ENCODE results near the gene PRR7. TPM values are rescaled to one million over a fixed set of nuclear protein-coding genes. Genes with fewer than 3 reads are reported as not detected.

The PRR7 gene
- polyA plus RNA-seq, 1 of the 3 experiments (the other 2 are of a cell fraction): 17.1 TPM

- Histone ChIP-seq H3K4me2 (no peak overlapping the region), H3K27me3 (ENCODE audit: insufficient read depth) (no peaks in the 10 kb centered on the region), H3K9me3 (no peaks in the 10 kb centered on the region), H3K4me1 (ENCODE audit: control insufficient read depth in 1 of 2, insufficient read depth in 2 of 2, low read depth in 1 of 2, low read length in 1 of 2) (peaks cover 6 to 75% of the 10 kb centered on the region in 2 experiments; a peak in 3 of 4 replicates), H3K79me2 (ENCODE audit: insufficient read depth) (peaks cover under 1% of the 10 kb centered on the region), H3K9ac (no peak overlapping the region), H3K4me3 (ENCODE audit: low read depth in 2 of 2, low read length in 1 of 2) (no peak overlapping the region), H2AFZ (ENCODE audit: low read depth) (no peak overlapping the region), H3K36me3 (replicated peaks in 1 of 2; ENCODE audit: control insufficient read depth in 1 of 2, insufficient read depth in 2 of 2, low read length in 1 of 2) (peaks cover 0 to 2% of the 10 kb centered on the region in 2 experiments), H3F3A (replicated peaks; ENCODE audit: insufficient read depth) (peaks cover 80% of the 10 kb centered on the region), H3K27ac (ENCODE audit: low read depth in 2 of 2, low read length in 1 of 2) (peak overlapping the region in 1 of 2 experiments; percentile 18; a peak in 1 of 4 replicates), H3K9me2 (no peaks in the 10 kb centered on the region), H4K20me1 (ENCODE audit: insufficient read depth) (peaks cover 13% of the 10 kb centered on the region)
- peak; percentile 12; the same call in 1 of the 2 replicates for TF ChIP-seq JUND (IDR thresholded peaks at IDR 0.05)
- TF ChIP-seq, protein P1, sequence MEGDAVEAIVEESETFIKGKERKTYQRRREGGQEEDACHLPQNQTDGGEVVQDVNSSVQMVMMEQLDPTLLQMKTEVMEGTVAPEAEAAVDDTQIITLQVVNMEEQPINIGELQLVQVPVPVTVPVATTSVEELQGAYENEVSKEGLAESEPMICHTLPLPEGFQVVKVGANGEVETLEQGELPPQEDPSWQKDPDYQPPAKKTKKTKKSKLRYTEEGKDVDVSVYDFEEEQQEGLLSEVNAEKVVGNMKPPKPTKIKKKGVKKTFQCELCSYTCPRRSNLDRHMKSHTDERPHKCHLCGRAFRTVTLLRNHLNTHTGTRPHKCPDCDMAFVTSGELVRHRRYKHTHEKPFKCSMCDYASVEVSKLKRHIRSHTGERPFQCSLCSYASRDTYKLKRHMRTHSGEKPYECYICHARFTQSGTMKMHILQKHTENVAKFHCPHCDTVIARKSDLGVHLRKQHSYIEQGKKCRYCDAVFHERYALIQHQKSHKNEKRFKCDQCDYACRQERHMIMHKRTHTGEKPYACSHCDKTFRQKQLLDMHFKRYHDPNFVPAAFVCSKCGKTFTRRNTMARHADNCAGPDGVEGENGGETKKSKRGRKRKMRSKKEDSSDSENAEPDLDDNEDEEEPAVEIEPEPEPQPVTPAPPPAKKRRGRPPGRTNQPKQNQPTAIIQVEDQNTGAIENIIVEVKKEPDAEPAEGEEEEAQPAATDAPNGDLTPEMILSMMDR (IDR thresholded peaks at IDR 0.05): no peak
- TF ChIP-seq MXI1 (IDR thresholded peaks at IDR 0.05; ENCODE audit: low read depth, low read length): no peak
- POLR2A ChIA-PET: interaction anchor here (0.7 to 4.7 kb wide), 3 partner anchors 17 to 117 kb away, joined by 3 to 39 read pairs (median 3); partner anchors contain the start of gene PDLIM7
- no peak for DNase-seq
- WGBS (ENCODE audit: low lambda C conversion rate): 93% methylated on average over 8 of the region's 13 CpGs
- CTCF ChIA-PET: interaction anchor here (0.6 to 20.3 kb wide), 8 partner anchors 11 to 108 kb away, joined by 3 to 215 read pairs (median 10); partner anchors contain the start of gene PDLIM7
Measured at GRCh38 chr5:177477701-177478477, 31.3 kb downstream of the PRR7 start.

DNA sequence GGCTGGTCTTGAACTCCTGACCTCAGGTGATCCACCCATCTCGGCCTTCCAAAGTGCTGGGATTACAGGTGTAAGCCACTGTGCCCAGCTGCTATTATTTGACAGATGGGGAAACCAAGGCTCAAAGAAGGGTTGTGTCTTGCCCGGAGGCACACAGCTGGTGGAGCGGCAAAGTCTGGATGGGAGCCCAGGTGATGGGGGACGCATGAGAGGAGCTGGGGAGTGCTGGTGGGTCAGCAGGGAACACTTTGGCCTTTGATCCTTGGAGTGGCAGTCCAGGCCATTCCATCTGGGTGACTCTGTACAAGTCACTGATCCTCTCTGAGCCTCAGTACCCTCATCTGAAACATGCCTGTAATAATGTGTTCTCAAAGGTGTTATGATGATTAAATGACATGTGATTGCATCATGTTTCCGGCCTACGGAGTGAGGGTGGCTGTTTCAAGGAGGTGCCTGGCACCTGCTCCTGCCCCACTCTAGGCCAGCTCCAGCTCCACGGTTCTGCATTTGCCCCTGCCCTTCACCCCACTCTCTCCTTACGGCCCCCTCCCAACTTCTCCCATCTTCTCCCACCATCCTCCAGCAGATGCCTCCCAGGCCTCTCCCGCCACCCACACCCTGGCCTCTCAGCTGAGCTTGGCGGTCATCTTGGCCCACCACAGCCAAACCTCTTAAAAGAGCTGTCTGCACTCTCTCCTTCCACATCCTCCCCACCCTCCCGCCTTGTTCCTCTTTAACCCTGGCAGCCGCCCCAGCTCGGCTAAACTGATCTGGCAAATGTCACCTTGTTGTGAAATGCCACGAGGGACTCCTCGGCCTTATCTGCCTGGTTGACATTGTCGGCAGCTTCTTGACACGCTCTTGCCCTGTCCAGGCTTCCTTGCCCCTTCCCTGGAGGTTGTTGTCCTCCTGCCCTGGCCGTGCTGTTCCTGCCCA lies 32.4 kb downstream of the PRR7 start:
- peaks cover 5 to 8% of the 10 kb centered on the region in 2 experiments for H3K36me3 ChIP-seq (replicated peaks in 1 of 2; ENCODE audit: control insufficient read depth in 1 of 2, insufficient read depth in 2 of 2, low read length in 1 of 2)
- ChIA-PET POLR2A (interaction anchor here (0.9 to 4.7 kb wide), 6 partner anchors 8 to 31 kb away, joined by 3 to 39 read pairs (median 3); partner anchors contain the start of gene PDLIM7), CTCF (interaction anchor here (0.8 to 20.3 kb wide), 10 partner anchors 10 to 169 kb away, joined by 3 to 215 read pairs (median 6); partner anchors contain the start of gene PDLIM7)
- peak overlapping the region; percentile 8; the same call in 1 of the 2 replicates for H3K4me2 ChIP-seq
- H2AFZ ChIP-seq (ENCODE audit: low read depth): no peak overlapping the region
- H3K9me3 ChIP-seq: no peaks in the 10 kb centered on the region
- no peaks in the 10 kb centered on the region for H3K9me2 ChIP-seq
- H3K4me3 ChIP-seq (ENCODE audit: low read depth in 2 of 2, low read length in 1 of 2): no peak overlapping the region
- H3F3A ChIP-seq (replicated peaks; ENCODE audit: insufficient read depth): peaks cover 89% of the 10 kb centered on the region
- DNase-seq: peak; percentile 73
- no peaks in the 10 kb centered on the region for H3K27me3 ChIP-seq (ENCODE audit: insufficient read depth)
- peaks cover 6 to 84% of the 10 kb centered on the region in 2 experiments; a peak in 3 of 4 replicates for H3K4me1 ChIP-seq (ENCODE audit: control insufficient read depth in 1 of 2, insufficient read depth in 2 of 2, low read depth in 1 of 2, low read length in 1 of 2)
- H3K9ac ChIP-seq: no peak overlapping the region
- H3K27ac ChIP-seq (ENCODE audit: low read depth in 2 of 2, low read length in 1 of 2): peak overlapping the region; percentile 69 to 95; a peak in 3 of 4 replicates
- WGBS (ENCODE audit: low lambda C conversion rate): 46% methylated on average over 18 of the region's 18 CpGs
- H3K79me2 ChIP-seq (ENCODE audit: insufficient read depth): no peaks in the 10 kb centered on the region
- peaks cover 13% of the 10 kb centered on the region for H4K20me1 ChIP-seq (ENCODE audit: insufficient read depth)
- no peak for TF ChIP-seq IRF3 (IDR thresholded peaks at IDR 0.05; ENCODE audit: low read depth, low read length)
- TF ChIP-seq, protein P1 (IDR thresholded peaks at IDR 0.05): no peak
- TF ChIP-seq, protein P2, sequence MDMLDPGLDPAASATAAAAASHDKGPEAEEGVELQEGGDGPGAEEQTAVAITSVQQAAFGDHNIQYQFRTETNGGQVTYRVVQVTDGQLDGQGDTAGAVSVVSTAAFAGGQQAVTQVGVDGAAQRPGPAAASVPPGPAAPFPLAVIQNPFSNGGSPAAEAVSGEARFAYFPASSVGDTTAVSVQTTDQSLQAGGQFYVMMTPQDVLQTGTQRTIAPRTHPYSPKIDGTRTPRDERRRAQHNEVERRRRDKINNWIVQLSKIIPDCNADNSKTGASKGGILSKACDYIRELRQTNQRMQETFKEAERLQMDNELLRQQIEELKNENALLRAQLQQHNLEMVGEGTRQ (IDR thresholded peaks at IDR 0.05; ENCODE audit: borderline replicate concordance, low read depth, low read length): no peak
- no peak for TF ChIP-seq RXRA (IDR thresholded peaks at IDR 0.05; ENCODE audit: borderline replicate concordance, low read depth)
- no peak for TF ChIP-seq NFIC (IDR thresholded peaks at IDR 0.05; ENCODE audit: borderline replicate concordance)
- TF ChIP-seq GABPA (IDR thresholded peaks at IDR 0.05; ENCODE audit: low read depth): no peak
- TF ChIP-seq, protein P3, sequence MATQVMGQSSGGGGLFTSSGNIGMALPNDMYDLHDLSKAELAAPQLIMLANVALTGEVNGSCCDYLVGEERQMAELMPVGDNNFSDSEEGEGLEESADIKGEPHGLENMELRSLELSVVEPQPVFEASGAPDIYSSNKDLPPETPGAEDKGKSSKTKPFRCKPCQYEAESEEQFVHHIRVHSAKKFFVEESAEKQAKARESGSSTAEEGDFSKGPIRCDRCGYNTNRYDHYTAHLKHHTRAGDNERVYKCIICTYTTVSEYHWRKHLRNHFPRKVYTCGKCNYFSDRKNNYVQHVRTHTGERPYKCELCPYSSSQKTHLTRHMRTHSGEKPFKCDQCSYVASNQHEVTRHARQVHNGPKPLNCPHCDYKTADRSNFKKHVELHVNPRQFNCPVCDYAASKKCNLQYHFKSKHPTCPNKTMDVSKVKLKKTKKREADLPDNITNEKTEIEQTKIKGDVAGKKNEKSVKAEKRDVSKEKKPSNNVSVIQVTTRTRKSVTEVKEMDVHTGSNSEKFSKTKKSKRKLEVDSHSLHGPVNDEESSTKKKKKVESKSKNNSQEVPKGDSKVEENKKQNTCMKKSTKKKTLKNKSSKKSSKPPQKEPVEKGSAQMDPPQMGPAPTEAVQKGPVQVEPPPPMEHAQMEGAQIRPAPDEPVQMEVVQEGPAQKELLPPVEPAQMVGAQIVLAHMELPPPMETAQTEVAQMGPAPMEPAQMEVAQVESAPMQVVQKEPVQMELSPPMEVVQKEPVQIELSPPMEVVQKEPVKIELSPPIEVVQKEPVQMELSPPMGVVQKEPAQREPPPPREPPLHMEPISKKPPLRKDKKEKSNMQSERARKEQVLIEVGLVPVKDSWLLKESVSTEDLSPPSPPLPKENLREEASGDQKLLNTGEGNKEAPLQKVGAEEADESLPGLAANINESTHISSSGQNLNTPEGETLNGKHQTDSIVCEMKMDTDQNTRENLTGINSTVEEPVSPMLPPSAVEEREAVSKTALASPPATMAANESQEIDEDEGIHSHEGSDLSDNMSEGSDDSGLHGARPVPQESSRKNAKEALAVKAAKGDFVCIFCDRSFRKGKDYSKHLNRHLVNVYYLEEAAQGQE (IDR thresholded peaks at IDR 0.05; ENCODE audit: low read depth, low read length): no peak
- TF ChIP-seq MEF2A (IDR thresholded peaks at IDR 0.05; ENCODE audit: borderline replicate concordance, low read depth): no peak
- no peak for TF ChIP-seq CHD2 (IDR thresholded peaks at IDR 0.05; ENCODE audit: low read length, partially characterized antibody)

Data from SK-N-SH (cell line).